Smooth muscle cell (in vitro differentiated cells): ENCODE data around the gene STX18. TPM values are rescaled to one million over a fixed set of nuclear protein-coding genes. Genes with fewer than 3 reads are reported as not detected.

Experiments used
- DNase-seq: peaks from one replicate; lab custom pipeline; 2025; ENCODE audit not compliant: unreplicated experiment; lab: John Stamatoyannopoulos, UW
- H2AFZ ChIP-seq: fragments of 200-600 bp; sonication (generic); 2 replicates; pipeline ENCODE4 v1.6.0; 2016; ENCODE audit warnings: antibody characterized with exemption, low read depth, mild to moderate bottlenecking
- H3F3A ChIP-seq: fragments of 200-600 bp; sonication (generic); 2 replicates; pipeline ENCODE4 v1.6.0; 2017; ENCODE audit warnings: antibody characterized with exemption, low read depth
- H3K27ac ChIP-seq: fragments of 200-600 bp; sonication (generic); 2 replicates; pipeline ENCODE4 v1.5.1; 2016; ENCODE audit warnings: low read depth, mild to moderate bottlenecking
- H3K27me3 ChIP-seq: fragments of 200-600 bp; sonication (generic); 2 replicates; pipeline ENCODE4 v1.6.1; 2016; ENCODE audit warnings: low read depth, mild to moderate bottlenecking
- H3K36me3 ChIP-seq: fragments of 200-600 bp; sonication (generic); 2 replicates; pipeline ENCODE4 v1.5.1; 2016; ENCODE audit warnings: low read depth
- H3K4me1 ChIP-seq: fragments of 200-600 bp; sonication (generic); 2 replicates; pipeline ENCODE4 v1.5.1; 2016; ENCODE audit warnings: low read depth
- H3K4me2 ChIP-seq: fragments of 200-600 bp; sonication (generic); 2 replicates; pipeline ENCODE4 v1.6.0; 2016; ENCODE audit warnings: mild to moderate bottlenecking
- H3K4me3 ChIP-seq: fragments of 200-600 bp; sonication (generic); 2 replicates; pipeline ENCODE4 v1.5.1; 2016; ENCODE audit warnings: mild to moderate bottlenecking
- H3K79me2 ChIP-seq: fragments of 200-600 bp; sonication (generic); 2 replicates; pipeline ENCODE4 v1.6.0; 2016; ENCODE audit warnings: low read depth, mild to moderate bottlenecking
- H3K9ac ChIP-seq: fragments of 200-600 bp; sonication (generic); 2 replicates; pipeline ENCODE4 v1.6.0; 2016; ENCODE audit warnings: low read depth
- H3K9me3 ChIP-seq: fragments of 200-600 bp; sonication (generic); replicated peaks from 2 replicates; pipeline ENCODE4 v1.5.1; 2016; ENCODE audit warnings: low read depth
- H4K20me1 ChIP-seq: fragments of 200-600 bp; sonication (generic); 2 replicates; pipeline ENCODE4 v1.6.0; 2016; ENCODE audit warnings: low read depth
- CTCF ChIP-seq: fragments of 200-600 bp; sonication (generic); IDR thresholded peaks from 2 replicates; pipeline ENCODE4 v1.5.1; 2017; ENCODE audit warnings: borderline replicate concordance, mild to moderate bottlenecking, antibody characterized with exemption; ENCODE audit not compliant: insufficient read depth, poor library complexity, severe bottlenecking
- WGBS: methylation state at CpG from one replicate; pipeline ENCODE4 v1.1.7; 2016; ENCODE audit warnings: low lambda C conversion rate; 5-methylcytosine and 5-hydroxymethylcytosine counted together
- polyA plus RNA-seq: library from polyadenylated mRNA; unstranded; fragments of >200 nt; fragmentation: Nextera tagmentation; extraction: Ambion mirVana; gene quantifications from 2 replicates; pipeline ENCODE4 v1.2.1, GENCODE V29; 2016
- total RNA-seq: library from RNA; depleted of rRNA; stranded (reverse); fragments of >200 nt; gene quantifications from 2 replicates; pipeline ENCODE4 v1.2.3, GENCODE V29; 2014

The STX18 gene
- total and polyA plus RNA-seq, 2 experiments from 2014 or later, result 17.7 to 23.3 TPM

GRCh38 chr4:4564522-4564921, 22.7 kb upstream of the STX18 start:
- H3K27me3 ChIP-seq, result no peaks in the 10 kb centered on the region
- 98% methylated on average over 3 of the region's 3 CpGs for WGBS
- no peak overlapping the region for H3K9ac ChIP-seq
- H3K4me3 ChIP-seq, result no peak overlapping the region
- no peak for TF ChIP-seq CTCF
- H4K20me1 ChIP-seq, result no peaks in the 10 kb centered on the region
- H3K4me1 ChIP-seq, result no peaks in the 10 kb centered on the region
- no peaks in the 10 kb centered on the region for H3K36me3 ChIP-seq
- H3K79me2 ChIP-seq, result no peaks in the 10 kb centered on the region
- H3K4me2 ChIP-seq, result no peak overlapping the region
- no peaks in the 10 kb centered on the region for H3K9me3 ChIP-seq
- H3K27ac ChIP-seq, result no peak overlapping the region
- no peaks in the 10 kb centered on the region for H3F3A ChIP-seq
- H2AFZ ChIP-seq, result no peak overlapping the region
- no peak for DNase-seq

- no peak overlapping the region for H3K4me2 ChIP-seq
- no peak overlapping the region for H2AFZ ChIP-seq
- no peak for DNase-seq
Observed at GRCh38 chr4:4560642-4561041, 18.8 kb upstream of the STX18 start.

GRCh38 chr4:4560136-4560535, 18.3 kb upstream of the STX18 start:
- Histone ChIP-seq H3K27me3 (no peaks in the 10 kb centered on the region), H3K79me2 (no peaks in the 10 kb centered on the region), H3K27ac (peak overlapping the region; percentile 17), H3K36me3 (no peaks in the 10 kb centered on the region), H3K4me1 (no peaks in the 10 kb centered on the region), H3K9me3 (no peaks in the 10 kb centered on the region), H2AFZ (no peak overlapping the region), H4K20me1 (no peaks in the 10 kb centered on the region), H3K4me2 (peak overlapping the region; percentile 10), H3F3A (no peaks in the 10 kb centered on the region), H3K9ac (no peak overlapping the region), H3K4me3 (no peak overlapping the region)
- 87% methylated on average over 3 of the region's 3 CpGs for WGBS
- DNase-seq, result no peak
- TF ChIP-seq CTCF, result no peak

More at GRCh38 chr4:4560642-4561041, 18.8 kb upstream of the STX18 start:
- Histone ChIP-seq H3K4me1 (no peaks in the 10 kb centered on the region), H3K27ac (no peak overlapping the region), H3K27me3 (no peaks in the 10 kb centered on the region), H3K9me3 (no peaks in the 10 kb centered on the region), H3F3A (no peaks in the 10 kb centered on the region), H3K36me3 (no peaks in the 10 kb centered on the region), H3K4me3 (no peak overlapping the region), H3K79me2 (no peaks in the 10 kb centered on the region), H3K9ac (no peak overlapping the region), H4K20me1 (no peaks in the 10 kb centered on the region)
- no peak for TF ChIP-seq CTCF
- 69% methylated on average over 5 of the region's 5 CpGs for WGBS

- Histone ChIP-seq H3F3A (no peaks in the 10 kb centered on the region), H2AFZ (no peak overlapping the region), H3K4me1 (no peaks in the 10 kb centered on the region), H3K27me3 (no peaks in the 10 kb centered on the region), H3K36me3 (no peaks in the 10 kb centered on the region), H3K79me2 (no peaks in the 10 kb centered on the region), H3K4me3 (no peak overlapping the region), H4K20me1 (no peaks in the 10 kb centered on the region), H3K9ac (no peak overlapping the region), H3K4me2 (peak overlapping the region; percentile 10), H3K27ac (peak overlapping the region; percentile 17), H3K9me3 (no peaks in the 10 kb centered on the region)
- no peak for TF ChIP-seq CTCF
- DNase-seq, result no peak
- WGBS, result 56% methylated on average over 6 of the region's 6 CpGs
Observed at GRCh38 chr4:4559596-4559995, 17.7 kb upstream of the STX18 start.
